SH-SY5Y (cell line): ENCODE data around the gene ITFG2.

Experiments
- GATA2 ChIP-seq: IDR thresholded peaks from 2 replicates; pipeline ENCODE4 v1.6.1; 2011; ENCODE audit warnings: mild to moderate bottlenecking, low read depth, low read length
- GATA3 ChIP-seq: IDR thresholded peaks from 2 replicates; pipeline ENCODE4 v1.6.1; 2011; ENCODE audit warnings: low read depth, mild to moderate bottlenecking, low read length, moderate library complexity

GRCh38 chr12:2805143-2805520 lies 7.3 kb upstream of the ITFG2 start:
- TF ChIP-seq GATA2, result no peak
- TF ChIP-seq GATA3, result no peak
